Kasumi-1 (cell line): ENCODE results near the gene SLC39A11.
"Not testable (repeated sequence)": the region's sequence is repeated elsewhere in the genome, so short reads cannot be mapped to it uniquely, and the experiment has no call there.

Source experiments
- DNase-seq, 2 experiments: peaks; one replicate each; lab custom pipeline; 2025; lab: John Stamatoyannopoulos, UW

SLC39A11 gene

GRCh38 chr17:73011016-73011486, 81.4 kb downstream of the SLC39A11 start:
- peak; percentile 97 to 98 for DNase-seq

DNA sequence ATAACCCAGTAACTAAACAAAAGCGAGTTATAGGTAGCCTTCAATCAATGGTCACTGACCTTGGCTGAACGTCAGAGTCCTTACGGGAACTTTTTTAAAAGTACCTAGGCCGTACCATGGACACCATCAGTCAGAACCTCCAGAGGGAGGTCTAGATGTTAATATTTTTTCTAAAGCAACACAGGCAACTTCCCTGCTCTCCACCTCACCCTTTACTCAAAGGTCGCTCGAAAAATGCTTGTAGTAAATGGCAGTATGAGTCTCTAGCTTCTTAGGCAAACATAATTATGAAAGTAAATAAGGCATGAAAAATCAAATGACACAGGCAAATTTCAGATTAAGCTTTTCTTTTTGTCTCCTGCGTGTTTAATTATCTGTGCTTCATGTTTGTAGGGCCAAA, 82.1 kb downstream of the SLC39A11 start:
- no peak for DNase-seq

- DNase-seq, result peak; percentile 12 to 25
Measured at GRCh38 chr17:73007407-73007806, 85.1 kb downstream of the SLC39A11 start.

DNA sequence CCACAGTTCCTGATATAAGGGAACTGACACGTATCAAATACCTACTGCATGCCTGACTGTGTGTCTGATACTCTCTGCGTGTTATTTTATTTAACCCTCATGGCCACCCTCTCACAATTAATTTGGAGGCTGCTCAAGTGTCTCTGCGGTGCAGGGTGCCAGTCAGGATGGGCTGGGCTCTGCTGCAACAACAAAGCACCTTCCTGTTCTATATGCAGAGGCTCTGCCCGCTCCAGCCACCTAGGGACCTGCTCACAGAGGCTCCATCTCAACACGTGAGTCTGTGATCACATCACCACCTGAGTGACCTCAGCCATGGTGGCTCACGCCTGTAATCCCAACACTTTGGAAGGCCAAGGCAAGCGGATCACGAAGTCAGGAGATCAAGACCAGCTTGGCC, 87.1 kb downstream of the SLC39A11 start:
- no peak for DNase-seq

- DNase-seq, result no peak
Measured at GRCh38 chr17:73003487-73003886, 89.0 kb downstream of the SLC39A11 start.

GRCh38 chr17:73000832-73001231, 91.7 kb downstream of the SLC39A11 start:
- no peak for DNase-seq

GRCh38 chr17:72999474-72999873, 93.0 kb downstream of the SLC39A11 start:
- not testable (repeated sequence) for DNase-seq

DNA sequence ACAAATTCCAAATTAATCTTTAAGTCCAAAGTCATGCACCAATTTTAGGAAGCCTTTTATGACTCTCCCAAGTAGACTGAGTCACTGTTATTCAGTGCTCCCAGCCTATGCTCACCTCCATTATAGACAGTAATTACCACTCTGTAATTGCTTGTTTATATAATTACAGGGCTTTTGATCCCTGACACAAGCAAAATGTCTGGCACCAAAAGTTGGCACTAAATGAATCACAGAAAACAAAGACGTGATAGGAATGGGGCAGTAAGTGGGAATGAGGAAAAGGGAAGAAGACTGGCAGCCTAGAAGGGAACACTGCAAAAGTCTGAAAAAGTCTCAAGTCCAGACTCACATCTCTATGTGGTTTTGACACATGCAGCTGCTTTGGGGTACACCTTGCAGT, 94.1 kb downstream of the SLC39A11 start:
- DNase-seq, result no peak

- DNase-seq, result no peak
Measured at GRCh38 chr17:72997559-72997958, 94.9 kb downstream of the SLC39A11 start.

DNA sequence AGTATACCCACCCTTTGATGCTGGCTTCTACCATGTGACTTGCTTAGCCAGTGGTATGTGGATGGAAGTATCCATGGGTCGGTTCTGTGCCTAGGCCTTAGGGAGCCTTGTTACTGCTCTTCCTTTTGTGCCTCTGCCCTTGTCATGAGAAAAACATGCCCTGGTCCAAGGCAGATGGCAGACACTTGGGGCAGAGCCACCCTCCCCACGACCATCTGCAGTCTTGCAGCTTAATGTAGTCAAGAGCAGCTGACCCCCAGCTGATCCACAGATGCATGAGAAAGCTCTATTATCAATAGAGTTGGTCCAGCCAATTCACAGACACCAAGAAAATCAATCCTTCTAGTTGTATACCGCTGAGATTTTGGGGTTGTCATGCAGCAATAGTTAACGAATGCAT, 95.7 kb downstream of the SLC39A11 start:
- no peak for DNase-seq

DNA sequence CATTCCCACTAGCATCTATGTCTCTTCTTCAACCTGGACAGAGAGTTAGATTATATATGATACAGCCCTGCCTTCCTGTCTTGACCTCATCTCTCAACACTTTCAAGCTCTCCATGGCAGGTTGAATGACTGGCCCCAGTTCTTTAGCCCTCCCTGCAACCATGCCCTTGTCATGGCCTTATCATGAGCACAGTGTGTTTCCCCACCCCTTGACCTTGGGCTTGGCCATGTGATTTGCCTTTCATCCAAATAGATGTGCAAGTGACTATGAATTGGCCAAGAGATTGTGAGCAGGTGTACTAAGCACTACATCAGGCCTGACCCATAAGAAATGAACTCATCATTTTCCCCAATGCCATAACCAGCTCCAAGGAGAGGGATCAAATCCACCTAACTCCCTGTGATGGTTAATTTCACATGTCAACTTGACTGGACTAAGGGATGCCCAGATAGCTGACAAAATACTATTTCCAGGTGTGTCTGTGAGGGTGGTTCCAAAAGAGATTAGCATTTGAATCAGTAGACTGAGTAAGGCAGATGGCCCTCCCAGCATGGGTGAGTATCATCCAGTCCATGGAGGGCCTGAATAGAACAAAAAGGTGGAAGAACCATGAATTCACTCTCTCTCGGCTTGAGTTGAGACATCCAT, 97.4 kb downstream of the SLC39A11 start:
- no peak for DNase-seq

DNA sequence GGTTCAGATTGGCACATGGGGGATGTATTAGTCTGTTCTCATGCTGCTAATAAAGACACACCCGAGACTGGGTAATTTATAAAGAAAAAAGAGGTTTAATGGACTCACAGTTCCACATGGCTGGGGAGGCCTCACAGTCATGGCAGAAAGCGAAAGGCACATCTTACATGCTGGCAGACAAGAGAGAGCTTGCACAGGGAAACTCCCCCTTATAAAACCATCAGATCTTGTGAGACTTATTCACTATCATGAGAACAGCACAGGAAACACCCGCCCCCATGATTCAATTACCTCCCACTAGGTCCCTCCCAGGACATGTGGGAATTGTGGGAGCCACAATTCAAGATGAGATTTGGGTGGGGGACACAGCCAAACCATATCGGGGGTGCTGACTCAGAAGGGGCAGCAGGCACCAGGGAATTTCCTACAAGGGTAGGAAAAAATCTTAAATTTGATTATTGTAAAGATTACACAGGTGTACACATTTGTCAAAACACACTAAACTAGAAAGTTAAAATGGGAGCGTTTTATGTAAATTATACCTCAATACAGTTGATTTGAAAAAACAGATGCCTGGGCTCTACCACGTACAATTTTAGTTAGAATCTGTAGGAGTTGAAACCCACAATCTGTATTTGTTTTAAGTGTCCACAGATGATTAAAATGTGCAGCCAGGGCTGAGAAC, 99.6 kb downstream of the SLC39A11 start:
- DNase-seq, result not testable (repeated sequence)

GRCh38 chr17:72991651-72992050, 100.8 kb downstream of the SLC39A11 start:
- no peak for DNase-seq

DNA sequence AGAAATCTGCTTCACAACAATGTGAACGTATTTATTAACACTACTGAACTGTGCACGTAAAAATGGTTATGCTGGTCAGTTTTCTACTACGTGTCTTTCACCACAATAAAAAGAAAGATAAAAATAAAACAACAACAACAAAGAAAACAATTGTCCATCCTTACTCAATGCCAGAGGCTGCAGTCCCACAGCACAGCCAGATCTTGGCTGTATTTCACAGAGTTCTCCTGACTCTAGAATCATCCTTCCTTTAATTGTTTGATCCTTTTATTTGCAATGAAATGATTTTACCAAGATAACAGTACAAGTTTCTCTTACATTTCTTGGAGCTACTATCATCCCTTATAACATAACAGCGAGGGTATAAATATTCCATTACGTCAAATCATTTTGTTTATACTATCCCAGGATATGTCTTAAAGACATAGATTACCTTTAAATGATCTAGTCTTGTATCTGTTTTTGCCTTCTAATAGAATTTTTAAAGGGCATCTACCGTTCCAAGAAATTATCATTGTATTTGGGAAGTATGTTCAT, 103.3 kb downstream of the SLC39A11 start:
- DNase-seq, result no peak

- DNase-seq, result no peak
Measured at GRCh38 chr17:72988451-72988850, 104.0 kb downstream of the SLC39A11 start.

DNA sequence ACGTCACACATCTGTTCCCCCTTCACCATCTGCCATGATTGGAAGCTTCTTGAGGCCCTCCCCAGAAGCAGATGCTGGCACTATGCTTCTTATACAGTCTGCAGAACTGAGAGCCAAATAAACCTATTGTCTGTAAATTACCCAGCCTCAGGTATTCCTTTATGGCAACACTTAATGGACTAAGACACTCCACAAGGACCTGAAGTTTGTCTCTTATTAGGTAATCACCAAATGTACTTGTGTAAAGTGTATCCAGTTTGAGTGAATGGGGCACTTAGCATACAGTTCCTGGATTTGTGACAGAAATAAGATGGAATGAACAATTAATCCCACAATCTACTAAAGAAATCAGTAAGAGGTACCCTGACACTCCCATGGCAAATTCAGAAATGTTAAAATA, 105.3 kb downstream of the SLC39A11 start:
- no peak for DNase-seq

DNA sequence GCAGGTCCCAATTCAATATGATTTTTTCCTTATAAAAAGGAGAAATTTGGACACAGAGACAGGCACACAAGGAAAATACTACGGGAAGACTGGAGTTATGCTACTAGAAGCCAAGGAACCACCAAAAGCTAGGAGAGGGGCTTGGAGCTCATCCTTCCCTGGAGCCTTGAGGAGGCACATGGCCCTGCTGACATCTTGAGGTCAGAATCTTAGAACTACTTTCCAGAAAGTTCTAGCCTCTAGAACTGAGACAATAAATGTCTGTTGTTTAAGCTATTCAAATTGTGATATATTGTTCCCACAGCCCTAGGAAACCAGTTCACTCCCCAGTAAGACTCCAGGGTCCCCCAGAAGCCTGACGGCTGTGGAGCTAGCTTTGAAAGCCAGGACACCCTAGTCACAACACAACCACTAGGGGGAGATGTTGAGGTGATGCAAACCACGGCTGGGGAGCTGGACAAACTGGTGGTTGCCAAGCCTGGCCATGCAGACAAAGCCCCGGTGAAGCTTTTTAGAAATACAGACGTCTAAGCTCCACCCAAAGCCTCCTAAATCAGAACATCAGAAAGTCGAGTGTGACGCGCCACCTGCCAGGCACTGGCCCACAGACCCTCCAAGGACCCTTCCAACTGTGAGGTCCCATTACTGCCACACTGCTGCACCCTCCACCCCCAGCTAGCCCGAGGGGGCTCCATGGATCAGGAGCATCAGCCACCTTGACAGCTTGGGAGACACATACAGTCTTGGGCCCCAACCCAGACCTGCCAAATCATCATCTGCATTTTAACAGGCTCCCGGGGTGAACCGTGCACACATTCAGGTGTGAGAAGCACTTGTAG, 106.4 kb downstream of the SLC39A11 start:
- DNase-seq, result peak; percentile 85 to 89

GRCh38 chr17:72984926-72985325, 107.6 kb downstream of the SLC39A11 start:
- no peak for DNase-seq

DNA sequence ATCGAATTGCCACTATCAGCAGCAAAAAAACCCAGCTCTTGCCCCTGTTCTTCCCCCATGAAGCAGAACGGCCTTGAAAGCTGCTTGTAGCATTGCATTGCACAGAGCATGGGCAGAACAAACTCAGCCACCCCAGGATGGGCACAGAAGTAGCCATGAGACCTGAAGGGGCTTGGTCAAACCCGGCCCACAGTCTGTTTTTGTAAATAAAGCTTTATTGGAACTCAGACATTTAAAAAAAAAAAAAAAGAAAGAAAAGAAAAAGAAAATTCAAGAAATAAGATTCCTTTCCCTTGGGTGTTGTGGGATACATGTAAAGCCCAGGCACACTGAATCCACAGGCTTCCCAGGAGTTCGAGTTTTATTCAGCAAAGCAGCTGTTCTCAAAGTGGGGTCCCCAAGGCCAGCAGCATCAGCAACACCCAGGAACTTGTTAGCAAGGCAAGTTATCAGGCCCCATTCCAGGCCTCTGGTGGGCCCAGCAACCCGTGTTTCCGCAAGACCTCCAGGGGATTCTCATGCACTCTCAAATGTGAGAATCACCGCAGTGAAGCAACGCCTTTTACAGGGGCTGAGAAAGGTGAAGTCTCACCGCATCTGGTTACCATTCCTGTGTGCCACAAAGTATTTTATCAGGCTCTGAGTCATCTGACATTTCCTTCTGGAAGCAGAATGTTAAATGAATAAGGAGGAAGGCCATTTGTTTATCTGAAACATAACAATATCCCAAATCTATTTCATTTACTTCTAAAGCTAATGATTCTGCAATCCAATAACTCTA, 108.2 kb downstream of the SLC39A11 start:
- no peak for DNase-seq

- no peak for DNase-seq
Measured at GRCh38 chr17:72982680-72983079, 109.8 kb downstream of the SLC39A11 start.

DNA sequence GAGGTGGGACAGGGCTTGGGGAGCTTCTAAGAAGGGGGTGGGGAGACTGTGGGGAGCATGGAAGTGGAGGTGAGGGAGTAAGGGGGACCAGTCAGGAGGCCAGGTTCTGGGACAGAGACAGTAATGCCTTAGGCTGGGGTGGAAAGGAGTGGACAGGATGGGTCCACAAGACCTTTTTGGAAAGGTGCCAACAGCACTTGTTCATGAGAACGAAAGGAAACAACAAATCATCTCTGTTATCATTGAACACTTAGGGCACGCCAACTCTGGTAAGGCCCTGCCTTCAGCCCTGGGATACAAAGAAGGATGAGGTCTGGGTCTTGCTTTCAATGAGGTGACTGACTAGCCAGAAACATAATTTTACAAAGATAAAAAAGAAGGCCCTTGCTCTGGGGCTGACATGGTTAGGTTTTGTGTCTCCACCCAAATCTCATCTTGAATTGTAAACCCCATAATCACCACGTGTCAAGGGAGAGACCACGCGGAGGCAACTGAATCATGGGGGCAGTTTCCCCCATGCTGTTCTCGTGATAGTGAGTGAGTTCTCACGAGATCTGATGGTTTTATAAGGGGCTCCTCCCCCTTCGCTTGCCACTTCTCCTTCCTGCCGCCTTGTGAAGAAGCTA, 113.8 kb downstream of the SLC39A11 start:
- no peak for DNase-seq
